Retinal pigment epithelial cell (primary cell): Measurements from ENCODE around the gene CEP135.

Experiments
- DNase-seq: peaks from one replicate; pipeline ENCODE4 v3.0.0-alpha.2; 2010; ENCODE audit warnings: low read depth
- H3K4me3 ChIP-seq: 2 replicates; pipeline ENCODE4 v1.5.1; 2011; ENCODE audit warnings: mild to moderate bottlenecking, low read length, control low read depth, moderate library complexity
- TF ChIP-seq, protein P1 (sequence below): conservative IDR thresholded peaks from 2 replicates; pipeline ENCODE4 v1.5.1; 2011; ENCODE audit warnings: low read depth, low read length, control low read depth, inconsistent platforms

Gene CEP135

DNA sequence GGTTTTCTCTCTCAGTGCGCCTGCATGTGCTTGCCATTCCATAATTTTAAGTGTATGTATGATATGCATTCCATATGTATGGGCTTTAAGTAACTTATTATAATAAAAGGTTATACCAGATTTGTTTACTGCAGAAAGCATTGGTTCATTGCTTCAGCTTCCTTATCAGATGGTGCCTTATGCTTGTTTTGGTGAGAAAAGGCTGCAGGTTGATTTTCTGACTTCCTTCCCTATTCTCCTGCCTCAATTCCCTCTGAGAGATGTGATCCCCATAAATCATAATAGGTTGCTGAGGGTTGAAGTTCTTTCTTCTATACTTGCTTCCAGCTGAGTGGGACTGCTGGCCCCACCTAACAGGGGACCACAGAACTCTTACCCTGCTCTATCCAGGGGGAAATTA lies 10.3 kb upstream of the CEP135 start:
- TF ChIP-seq, protein P1, sequence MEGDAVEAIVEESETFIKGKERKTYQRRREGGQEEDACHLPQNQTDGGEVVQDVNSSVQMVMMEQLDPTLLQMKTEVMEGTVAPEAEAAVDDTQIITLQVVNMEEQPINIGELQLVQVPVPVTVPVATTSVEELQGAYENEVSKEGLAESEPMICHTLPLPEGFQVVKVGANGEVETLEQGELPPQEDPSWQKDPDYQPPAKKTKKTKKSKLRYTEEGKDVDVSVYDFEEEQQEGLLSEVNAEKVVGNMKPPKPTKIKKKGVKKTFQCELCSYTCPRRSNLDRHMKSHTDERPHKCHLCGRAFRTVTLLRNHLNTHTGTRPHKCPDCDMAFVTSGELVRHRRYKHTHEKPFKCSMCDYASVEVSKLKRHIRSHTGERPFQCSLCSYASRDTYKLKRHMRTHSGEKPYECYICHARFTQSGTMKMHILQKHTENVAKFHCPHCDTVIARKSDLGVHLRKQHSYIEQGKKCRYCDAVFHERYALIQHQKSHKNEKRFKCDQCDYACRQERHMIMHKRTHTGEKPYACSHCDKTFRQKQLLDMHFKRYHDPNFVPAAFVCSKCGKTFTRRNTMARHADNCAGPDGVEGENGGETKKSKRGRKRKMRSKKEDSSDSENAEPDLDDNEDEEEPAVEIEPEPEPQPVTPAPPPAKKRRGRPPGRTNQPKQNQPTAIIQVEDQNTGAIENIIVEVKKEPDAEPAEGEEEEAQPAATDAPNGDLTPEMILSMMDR = no peak
- DNase-seq = no peak
- H3K4me3 ChIP-seq = no peak overlapping the region

DNA sequence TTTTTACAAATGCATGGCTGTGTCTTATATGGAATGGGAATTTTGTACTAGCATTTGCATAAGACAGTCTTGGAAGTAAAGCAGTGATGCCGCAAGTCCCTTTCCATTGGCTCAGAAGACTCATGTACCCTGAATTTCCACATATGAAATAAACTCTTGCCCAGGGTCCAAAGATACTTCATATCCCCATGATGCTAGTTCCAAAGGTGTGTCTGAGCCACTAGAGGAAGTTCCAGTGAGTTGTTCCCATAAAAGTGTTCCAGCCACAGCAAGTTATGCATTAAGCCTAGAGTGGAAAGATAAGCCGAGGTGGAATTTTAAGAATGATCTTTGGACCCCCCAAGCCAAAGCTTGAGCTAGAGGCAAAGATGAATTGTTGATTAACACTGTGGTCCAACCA lies 9.3 kb upstream of the CEP135 start:
- DNase-seq = no peak
- H3K4me3 ChIP-seq = no peak overlapping the region
- TF ChIP-seq, protein P1 = no peak

DNA sequence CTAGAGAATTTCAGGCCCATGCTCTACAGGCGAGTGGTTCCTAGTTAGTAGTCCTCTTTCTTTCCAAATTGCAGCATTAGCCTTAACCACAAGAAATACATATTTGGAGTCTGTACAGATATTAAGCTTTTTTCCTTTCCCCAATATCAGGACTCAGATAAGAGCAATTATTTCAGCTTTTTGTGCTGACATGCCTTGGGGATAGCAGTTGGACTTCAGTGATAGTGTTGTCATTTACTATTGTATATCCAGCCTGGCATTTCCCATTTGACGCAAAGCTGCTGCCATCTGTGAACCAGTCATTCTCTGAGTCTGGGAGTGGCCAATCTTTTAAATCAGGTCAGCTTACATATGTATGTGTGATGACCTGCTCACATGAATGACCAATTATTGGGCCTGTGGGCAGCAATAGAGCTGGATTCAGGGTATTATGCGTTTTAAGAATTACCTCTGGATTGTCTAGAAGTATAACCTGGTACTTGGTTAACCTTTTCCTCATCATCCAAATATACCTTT lies 6.8 kb upstream of the CEP135 start:
- TF ChIP-seq, protein P1 = no peak
- no peak overlapping the region for H3K4me3 ChIP-seq
- no peak for DNase-seq

GRCh38 chr4:55947254-55947882 lies 1.4 kb upstream of the CEP135 start:
- no peak for DNase-seq
- TF ChIP-seq, protein P1 = no peak
- H3K4me3 ChIP-seq = peak overlapping the region; percentile 11

DNA sequence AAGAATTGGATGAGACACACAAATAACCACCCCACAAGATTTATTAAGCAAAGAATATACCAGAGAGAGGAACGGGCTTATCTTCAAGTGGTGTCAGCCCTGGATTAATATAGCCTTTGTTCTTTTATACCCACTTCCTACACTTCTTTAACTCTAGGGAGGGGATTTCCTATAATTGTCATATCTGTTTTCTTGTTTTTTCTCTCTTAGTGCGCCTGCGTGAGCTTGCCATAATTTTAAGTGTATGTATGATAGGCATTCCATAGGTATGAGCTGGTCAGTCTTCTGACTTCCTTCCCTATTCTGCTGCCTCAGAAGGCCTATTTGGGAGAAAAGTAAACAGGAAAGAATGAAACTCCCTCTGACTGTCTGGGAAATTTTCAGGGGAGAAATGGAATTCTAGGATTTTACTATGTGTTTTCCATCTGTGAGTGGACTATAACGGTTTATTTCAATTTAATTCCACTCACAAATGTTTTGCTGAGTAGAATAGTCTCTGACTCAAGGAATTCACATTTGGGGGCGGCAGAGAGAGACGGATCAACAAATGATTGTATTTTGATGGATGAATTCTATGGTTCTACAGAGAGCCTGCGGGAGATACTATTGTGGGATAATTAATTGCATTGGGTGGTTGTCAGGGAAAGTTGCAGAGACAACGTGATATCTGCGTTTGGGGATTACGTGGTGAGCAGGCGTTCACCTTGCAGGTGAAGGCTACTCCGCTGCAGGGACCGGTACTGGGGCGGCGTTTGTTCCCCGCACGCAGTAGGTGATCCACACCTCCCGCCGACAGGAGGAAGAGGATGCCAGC lies 626 bp upstream of the CEP135 start:
- TF ChIP-seq, protein P1 = no peak
- peak overlapping the region; percentile 79 for H3K4me3 ChIP-seq
- DNase-seq = peak; percentile 87

DNA sequence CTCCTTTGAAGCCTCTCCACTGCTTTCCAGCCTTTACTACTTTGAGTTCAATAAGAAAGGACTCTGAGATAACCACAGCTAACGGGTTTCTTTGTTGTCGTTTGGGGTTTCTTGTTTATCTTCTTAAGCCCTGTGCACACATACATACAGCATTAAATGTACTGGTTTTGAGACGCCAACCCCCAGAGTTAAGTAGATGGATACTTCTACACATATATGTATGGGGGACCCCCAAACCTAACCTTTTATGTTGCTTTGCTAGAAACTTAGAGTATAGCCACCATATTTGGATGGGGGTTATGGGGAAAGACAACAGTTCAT lies 697 bp downstream of the CEP135 start:
- no peak for DNase-seq
- TF ChIP-seq, protein P1 = no peak
- peak overlapping the region; percentile 79 for H3K4me3 ChIP-seq
